Bronchial epithelial cell (primary cell): ENCODE data around the gene CREG1. TPM values are rescaled to one million over a fixed set of nuclear protein-coding genes. Genes with fewer than 3 reads are reported as not detected.

ENCODE experiments used
- DNase-seq: peaks from one replicate; pipeline ENCODE4 v3.0.0-alpha.2; 2010; ENCODE audit warnings: low read depth
- FAIRE-seq: peaks from 2 replicates; lab custom pipeline; 2011; peaks lifted over from hg19 to GRCh38; lab: Jason Lieb, UNC
- H3K27me3 ChIP-seq: 2 replicates; pipeline ENCODE4 v1.5.1; 2011; ENCODE audit warnings: low read length; ENCODE audit not compliant: control insufficient read depth, insufficient read depth
- H3K36me3 ChIP-seq: 2 replicates; pipeline ENCODE4 v1.5.1; 2011; ENCODE audit warnings: low read length; ENCODE audit not compliant: control insufficient read depth, insufficient read depth
- H3K4me3 ChIP-seq: 2 replicates; pipeline ENCODE4 v1.5.1; 2011; ENCODE audit warnings: mild to moderate bottlenecking, low read depth, low read length, control low read depth
- total RNA-seq: library from RNA; depleted of rRNA; stranded (reverse); fragments of >200 nt; gene quantifications from 2 replicates; pipeline ENCODE4 v1.2.1, GENCODE V29; 2014
- TF ChIP-seq, protein P1 (sequence below): IDR thresholded peaks from 2 replicates; pipeline ENCODE4 v1.5.1; 2011; ENCODE audit warnings: mild to moderate bottlenecking, moderate library complexity, low read length, control low read depth, inconsistent platforms; ENCODE audit not compliant: insufficient read depth, severe bottlenecking

CREG1 gene
- total RNA-seq, 1 donor from 2014 or later: 78.2 TPM

DNA sequence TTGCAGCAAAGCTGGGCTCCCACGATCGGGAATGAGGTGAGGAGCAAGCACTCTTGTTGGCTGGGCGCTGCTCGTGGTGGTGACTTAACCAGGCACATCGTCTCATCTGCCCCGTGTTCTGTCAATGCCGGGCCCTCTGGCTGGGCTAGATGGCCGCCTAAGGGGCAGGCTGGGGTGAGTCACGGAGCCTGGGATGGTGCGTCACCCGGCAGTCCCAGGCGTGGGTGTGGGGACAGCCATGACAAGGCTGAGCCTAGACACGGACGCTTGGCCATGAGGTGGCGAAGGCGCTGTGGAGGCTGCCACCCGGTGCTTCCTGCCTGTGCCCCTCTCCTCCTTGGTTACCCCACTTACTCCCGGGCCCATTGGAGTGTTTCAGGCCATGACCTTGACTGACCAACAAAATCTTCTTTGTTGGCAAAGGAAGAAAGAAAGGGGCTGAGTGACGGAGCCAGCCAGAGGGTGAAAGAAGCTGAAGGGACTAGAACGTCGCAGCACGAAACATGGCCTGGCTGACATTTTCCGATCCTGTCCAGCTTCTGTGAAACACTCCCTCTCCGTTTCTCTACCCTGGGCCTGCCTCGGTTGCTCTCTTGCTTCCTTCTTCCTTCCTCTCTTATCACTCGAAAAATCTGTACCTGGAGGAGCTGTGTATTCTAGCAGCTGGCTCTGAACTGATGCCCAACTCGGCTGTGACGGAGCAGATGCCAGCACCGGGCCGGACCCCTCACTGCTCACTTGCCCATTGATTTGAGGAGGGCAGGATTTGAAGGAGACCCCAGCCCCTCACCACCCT is 35.8 kb downstream of the CREG1 start:
- Histone ChIP-seq H3K27me3 (no peaks in the 10 kb centered on the region), H3K4me3 (no peak overlapping the region), H3K36me3 (no peaks in the 10 kb centered on the region)
- DNase-seq (no peak), FAIRE-seq (no peak)
- TF ChIP-seq, protein P1, sequence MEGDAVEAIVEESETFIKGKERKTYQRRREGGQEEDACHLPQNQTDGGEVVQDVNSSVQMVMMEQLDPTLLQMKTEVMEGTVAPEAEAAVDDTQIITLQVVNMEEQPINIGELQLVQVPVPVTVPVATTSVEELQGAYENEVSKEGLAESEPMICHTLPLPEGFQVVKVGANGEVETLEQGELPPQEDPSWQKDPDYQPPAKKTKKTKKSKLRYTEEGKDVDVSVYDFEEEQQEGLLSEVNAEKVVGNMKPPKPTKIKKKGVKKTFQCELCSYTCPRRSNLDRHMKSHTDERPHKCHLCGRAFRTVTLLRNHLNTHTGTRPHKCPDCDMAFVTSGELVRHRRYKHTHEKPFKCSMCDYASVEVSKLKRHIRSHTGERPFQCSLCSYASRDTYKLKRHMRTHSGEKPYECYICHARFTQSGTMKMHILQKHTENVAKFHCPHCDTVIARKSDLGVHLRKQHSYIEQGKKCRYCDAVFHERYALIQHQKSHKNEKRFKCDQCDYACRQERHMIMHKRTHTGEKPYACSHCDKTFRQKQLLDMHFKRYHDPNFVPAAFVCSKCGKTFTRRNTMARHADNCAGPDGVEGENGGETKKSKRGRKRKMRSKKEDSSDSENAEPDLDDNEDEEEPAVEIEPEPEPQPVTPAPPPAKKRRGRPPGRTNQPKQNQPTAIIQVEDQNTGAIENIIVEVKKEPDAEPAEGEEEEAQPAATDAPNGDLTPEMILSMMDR: no peak

DNA sequence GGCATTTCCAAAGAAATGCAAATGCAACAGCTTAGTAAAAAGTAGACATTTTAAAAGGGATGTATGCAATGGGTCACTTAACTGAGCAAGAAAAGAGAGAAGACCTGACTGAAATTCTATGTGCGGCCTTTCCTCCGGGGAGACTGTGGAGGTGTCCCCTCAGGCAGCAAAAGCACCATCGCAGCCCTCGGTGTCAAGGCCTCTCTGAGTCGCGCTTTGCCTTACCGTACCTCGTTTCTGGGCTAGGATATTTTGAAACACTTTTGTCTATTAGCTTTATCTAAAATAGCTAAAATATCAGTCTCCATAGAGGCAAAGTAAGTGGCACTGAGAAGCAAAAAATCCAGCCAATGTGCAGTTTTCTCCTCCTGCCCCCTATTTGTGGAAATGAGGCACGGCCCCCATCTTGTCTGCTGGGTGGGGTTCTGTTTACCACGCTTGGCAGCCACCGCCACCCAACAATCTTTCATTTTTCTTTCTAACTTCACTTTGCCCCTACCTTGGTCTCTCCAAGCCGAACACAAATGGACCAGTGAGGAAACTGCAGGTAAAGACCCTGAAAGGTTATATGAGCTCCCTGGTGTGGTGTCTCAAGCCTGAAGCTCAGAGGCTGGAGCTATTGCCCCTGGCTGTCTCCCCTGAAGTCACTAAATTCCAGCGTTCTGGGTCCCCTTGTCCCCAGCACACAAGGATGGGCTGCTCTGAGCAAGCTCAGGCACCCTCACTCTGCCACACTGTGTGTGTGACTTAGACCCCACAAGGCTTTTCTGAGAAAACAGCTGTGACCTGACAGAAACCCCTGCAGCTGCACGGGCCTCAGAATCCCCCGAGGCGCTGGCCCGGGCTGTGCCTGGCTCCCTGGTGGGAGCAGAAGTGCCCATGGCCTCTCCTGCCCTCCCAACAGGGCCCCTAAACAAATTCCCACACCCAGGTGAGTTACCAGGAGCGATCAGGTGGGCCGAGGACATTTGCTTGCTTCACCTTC is 36.9 kb downstream of the CREG1 start:
- TF ChIP-seq, protein P1: no peak
- Histone ChIP-seq H3K36me3 (no peaks in the 10 kb centered on the region), H3K27me3 (peaks cover 2% of the 10 kb centered on the region), H3K4me3 (no peak overlapping the region)
- FAIRE-seq (no peak), DNase-seq (no peak)

DNA sequence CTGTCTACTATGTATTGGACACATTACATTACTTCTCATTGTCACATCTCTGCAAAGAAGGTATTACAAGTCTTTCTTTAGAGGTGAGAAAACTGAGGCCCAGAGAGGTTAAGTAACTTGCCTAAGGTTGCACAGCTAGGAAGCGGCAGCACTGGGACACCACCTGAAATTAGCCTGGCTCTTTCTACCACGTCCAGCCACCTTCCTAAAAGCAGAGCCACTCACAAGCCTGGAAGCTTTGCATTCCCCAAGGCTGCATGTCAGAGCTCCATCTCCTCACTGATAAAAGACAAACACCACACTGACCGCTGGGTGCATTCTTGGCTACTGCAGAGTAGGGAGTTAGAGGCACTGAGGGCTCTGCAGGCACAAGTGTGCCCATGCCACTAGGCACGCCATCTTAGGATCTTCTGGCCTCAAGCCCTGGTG is 37.7 kb downstream of the CREG1 start:
- Histone ChIP-seq H3K4me3 (no peak overlapping the region), H3K27me3 (peaks cover 2% of the 10 kb centered on the region), H3K36me3 (no peaks in the 10 kb centered on the region)
- TF ChIP-seq, protein P1: no peak
- DNase-seq: no peak
- no peak for FAIRE-seq

DNA sequence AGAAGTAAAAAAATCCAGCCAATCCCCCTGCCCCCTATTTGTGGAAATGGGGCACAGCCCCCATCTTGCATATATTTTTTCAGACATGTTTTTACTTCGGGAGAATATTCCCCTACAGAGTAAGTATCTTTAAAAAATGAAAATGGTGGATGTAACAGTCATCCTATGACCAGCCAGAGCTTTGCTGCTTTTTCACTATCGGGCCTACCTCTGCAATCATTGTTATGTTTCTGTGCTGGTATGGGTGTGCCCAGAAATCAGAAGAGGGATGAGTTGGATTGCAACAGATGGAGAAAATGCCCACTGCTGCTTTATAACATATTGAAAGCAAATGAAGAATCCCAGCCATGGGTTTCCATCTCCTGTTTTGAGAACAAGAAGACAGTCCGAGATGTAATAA is 38.1 kb downstream of the CREG1 start:
- no peak for FAIRE-seq
- no peaks in the 10 kb centered on the region for H3K36me3 ChIP-seq

DNA sequence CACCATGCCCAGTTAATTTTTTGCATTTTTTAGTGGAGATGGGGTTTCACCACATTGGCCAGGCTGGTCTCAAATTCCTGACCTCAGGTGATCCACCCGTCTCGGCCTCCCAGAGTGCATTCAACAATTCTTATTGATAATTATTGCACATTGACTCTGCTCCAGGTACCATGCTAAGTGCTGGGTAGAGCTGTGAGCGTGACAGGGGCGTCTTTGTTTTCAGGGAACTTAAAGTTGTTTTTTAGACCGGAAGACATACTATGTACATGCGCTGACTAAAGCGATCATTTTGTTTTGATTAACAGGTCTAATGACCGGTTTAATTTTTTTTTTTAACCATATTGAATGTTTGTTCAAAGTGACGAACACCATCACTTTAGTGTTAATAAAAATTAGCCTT is 39.3 kb downstream of the CREG1 start:
- no peaks in the 10 kb centered on the region for H3K36me3 ChIP-seq
- peaks cover 2% of the 10 kb centered on the region for H3K27me3 ChIP-seq
- no peak overlapping the region for H3K4me3 ChIP-seq
- TF ChIP-seq, protein P1: no peak
- DNase-seq (no peak), FAIRE-seq (no peak)

More for the DNA sequence above, 38.1 kb downstream of the CREG1 start:
- DNase-seq: no peak
- no peak overlapping the region for H3K4me3 ChIP-seq
- peaks cover 2% of the 10 kb centered on the region for H3K27me3 ChIP-seq
- TF ChIP-seq, protein P1: no peak
